Measurements from ENCODE around the gene PHACTR1. TPM values are rescaled to one million over a fixed set of nuclear protein-coding genes. Genes with fewer than 3 reads are reported as not detected.

PHACTR1 gene
- total and polyA plus RNA-seq, 12 donors, result 6.3 to 150 (median 79.9) TPM

GRCh38 chr6:13249817-13250216, 533.2 kb downstream of the PHACTR1 start:
- Histone ChIP-seq H3K9me3 (no peaks in the 10 kb centered on the region), H3K27me3 (no peaks in the 10 kb centered on the region), H3K4me3 (no peak overlapping the region), H3K4me1 (peaks cover 0 to 10% (median 0%) of the 10 kb centered on the region in 9 donors), H3K36me3 (peaks cover 0 to 4% (median 0%) of the 10 kb centered on the region in 9 donors), H3K27ac (no peak overlapping the region)
- WGBS, 2 donors, result 94 to 100% methylated on average over 1 of the region's 1 CpG
- no peak for TF ChIP-seq CTCF (IDR thresholded peaks at IDR 0.05)
- DNase-seq (no peak), ATAC-seq (no peak)
- intact Hi-C loops (cut with DNase I), result no loop called here

GRCh38 chr6:13250703-13251102, 534.1 kb downstream of the PHACTR1 start:
- peaks cover 0 to 4% (median 0%) of the 10 kb centered on the region in 9 donors for H3K36me3 ChIP-seq
- no peaks in the 10 kb centered on the region for H3K27me3 ChIP-seq
- DNase-seq (no peak), ATAC-seq (peak in 1 of 8 donors; percentile 20)
- no peak overlapping the region for H3K27ac ChIP-seq
- intact Hi-C loops (cut with DNase I), result no loop called here
- no peak overlapping the region for H3K4me3 ChIP-seq
- 81 to 84% methylated on average over 6 of the region's 6 CpGs for WGBS, 2 donors
- H3K9me3 ChIP-seq, result peaks cover 0 to 3% (median 0%) of the 10 kb centered on the region in 11 donors
- peaks cover 0 to 13% (median 0%) of the 10 kb centered on the region in 9 donors for H3K4me1 ChIP-seq
- TF ChIP-seq CTCF (IDR thresholded peaks at IDR 0.05), result no peak

- H3K27ac ChIP-seq, result no peak overlapping the region
- intact Hi-C loops (cut with DNase I), result no loop called here
- peaks cover 0 to 8% (median 0%) of the 10 kb centered on the region in 11 donors for H3K9me3 ChIP-seq
- no peaks in the 10 kb centered on the region for H3K27me3 ChIP-seq
- DNase-seq (no peak), ATAC-seq (peak in 2 of 8 donors; percentile 9 to 29)
- peaks cover 0 to 4% (median 0%) of the 10 kb centered on the region in 9 donors for H3K36me3 ChIP-seq
- TF ChIP-seq CTCF (IDR thresholded peaks at IDR 0.05), result no peak
- 64 to 73% methylated on average over 9 of the region's 9 CpGs for WGBS, 2 donors
- peaks cover 0 to 19% (median 0%) of the 10 kb centered on the region in 9 donors for H3K4me1 ChIP-seq
- no peak overlapping the region for H3K4me3 ChIP-seq
Measured at GRCh38 chr6:13251242-13251641, 534.7 kb downstream of the PHACTR1 start.

GRCh38 chr6:13252790-13253189, 536.2 kb downstream of the PHACTR1 start:
- H3K9me3 ChIP-seq, result peaks cover 0 to 15% (median 0%) of the 10 kb centered on the region in 11 donors
- no peak for TF ChIP-seq CTCF (IDR thresholded peaks at IDR 0.05)
- 88 to 93% methylated on average over 5 of the region's 5 CpGs for WGBS, 2 donors
- DNase-seq, result no peak
- H3K4me3 ChIP-seq, result no peak overlapping the region
- no peak overlapping the region for H3K27ac ChIP-seq
- peaks cover 0 to 4% (median 0%) of the 10 kb centered on the region in 9 donors for H3K36me3 ChIP-seq
- no peaks in the 10 kb centered on the region for H3K27me3 ChIP-seq
- peaks cover 0 to 26% (median 0%) of the 10 kb centered on the region in 9 donors for H3K4me1 ChIP-seq
- ATAC-seq, result no peak
- intact Hi-C loops (cut with DNase I), result no loop called here
